Measurements from ENCODE around the gene TGFBR2. TPM values are rescaled to one million over a fixed set of nuclear protein-coding genes. Genes with fewer than 3 reads are reported as not detected.

TGFBR2 gene
- total and polyA plus RNA-seq, 2 of the 13 experiments (the other 11 are each of a cell fraction or from before 2014, with no cell fraction given) = 82.2 to 187 TPM

DNA sequence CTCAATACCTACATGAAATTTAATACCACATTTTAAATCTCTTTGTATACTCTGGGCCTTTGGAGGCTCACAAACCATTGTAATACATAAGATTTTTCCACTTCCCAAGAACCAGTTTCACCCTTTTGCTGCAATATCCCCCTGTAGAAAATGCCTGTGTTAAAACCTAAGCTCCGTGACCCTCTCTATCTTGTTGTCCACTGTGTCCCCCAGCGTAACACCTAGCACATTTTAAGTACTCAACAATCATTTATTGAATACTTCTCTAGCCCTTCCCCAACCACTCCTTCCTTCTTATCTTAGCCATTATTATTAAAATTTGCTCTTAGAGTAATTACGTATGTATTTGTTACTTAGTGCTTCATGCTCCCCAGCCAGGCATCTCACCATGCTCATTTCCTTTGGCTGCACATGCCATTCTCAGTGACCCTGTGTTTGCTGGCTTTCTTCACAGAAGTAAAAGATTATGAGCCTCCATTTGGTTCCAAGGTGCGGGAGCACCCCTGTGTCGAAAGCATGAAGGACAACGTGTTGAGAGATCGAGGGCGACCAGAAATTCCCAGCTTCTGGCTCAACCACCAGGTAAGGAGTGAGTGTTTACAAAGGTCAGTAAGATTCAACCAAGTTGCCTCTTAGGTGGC, 81.6 kb downstream of the TGFBR2 start:
- H3K4me3 ChIP-seq (replicated peaks in 1 of 3; ENCODE audit: insufficient read depth in 1 of 3, low read depth in 2 of 3, low read length in 3 of 3) = no peak overlapping the region
- peaks cover 87% of the 10 kb centered on the region for H4K20me1 ChIP-seq (ENCODE audit: insufficient read depth, low read length)
- intact Hi-C loops (cut with micrococcal nuclease; ENCODE audit: unreplicated experiment) = no loop called here
- ATAC-seq = no peak
- H3K27ac ChIP-seq (ENCODE audit: extremely low read length, insufficient read depth, low read length) = no peak overlapping the region
- peaks cover 42 to 97% of the 10 kb centered on the region in 2 experiments for H3K36me3 ChIP-seq (replicated peaks in 1 of 2; ENCODE audit: control insufficient read depth in 1 of 2, insufficient read depth in 2 of 2, low read length in 2 of 2)
- H3K9ac ChIP-seq (ENCODE audit: insufficient read depth, low read depth, low read length) = no peak overlapping the region
- H3K79me2 ChIP-seq (ENCODE audit: insufficient read depth, low read length) = peaks cover 26% of the 10 kb centered on the region
- in situ Hi-C loops (cut with HindIII; ENCODE audit: extremely low pct_ligation_motif_present, low pct_unique_long_range_greater_than_20kb) = no loop called here
- WGBS (ENCODE audit: low lambda C conversion rate) = 96% methylated on average over 8 of the region's 8 CpGs
- no peak for DNase-seq (ENCODE audit: low spot score)
- POLR2A ChIA-PET = no interaction called here
- CTCF ChIA-PET (ENCODE audit: low intra/inter-chr PET ratio, low total read pairs) = no interaction called here
- H3K4me2 ChIP-seq (ENCODE audit: low read depth, low read length) = no peak overlapping the region
- no peak for TF ChIP-seq ZNF230 (CRISPR knock-in tag; IDR thresholded peaks at IDR 0.05)
- TF ChIP-seq POLR2G (IDR thresholded peaks at IDR 0.05; ENCODE audit: low read depth, low read length) = 0 out of 2 replicates have a peak, but pooled peaks have one; percentile 28
- peak; percentile 96 for TF ChIP-seq RBM22 (optimal IDR thresholded peaks at IDR 0.05; ENCODE audit: low read length)
- TF ChIP-seq SSRP1 (CRISPR knock-in tag; IDR thresholded peaks at IDR 0.05) = peak; percentile 43; the same call in 1 of the 2 replicates
- FAIRE-seq = no peak
- no TSS peak for BruUV-seq (replicated peaks)
- H3K4me1 ChIP-seq (ENCODE audit: insufficient read depth, low read length) = peaks cover 83% of the 10 kb centered on the region
- H3K27me3 ChIP-seq (ENCODE audit: control insufficient read depth in 1 of 2, insufficient read depth in 2 of 2, low read length in 2 of 2) = no peaks in the 10 kb centered on the region
- H2AFZ ChIP-seq (ENCODE audit: low read length) = no peak overlapping the region
- no peaks in the 10 kb centered on the region for H3K9me3 ChIP-seq (ENCODE audit: low read length)

DNA sequence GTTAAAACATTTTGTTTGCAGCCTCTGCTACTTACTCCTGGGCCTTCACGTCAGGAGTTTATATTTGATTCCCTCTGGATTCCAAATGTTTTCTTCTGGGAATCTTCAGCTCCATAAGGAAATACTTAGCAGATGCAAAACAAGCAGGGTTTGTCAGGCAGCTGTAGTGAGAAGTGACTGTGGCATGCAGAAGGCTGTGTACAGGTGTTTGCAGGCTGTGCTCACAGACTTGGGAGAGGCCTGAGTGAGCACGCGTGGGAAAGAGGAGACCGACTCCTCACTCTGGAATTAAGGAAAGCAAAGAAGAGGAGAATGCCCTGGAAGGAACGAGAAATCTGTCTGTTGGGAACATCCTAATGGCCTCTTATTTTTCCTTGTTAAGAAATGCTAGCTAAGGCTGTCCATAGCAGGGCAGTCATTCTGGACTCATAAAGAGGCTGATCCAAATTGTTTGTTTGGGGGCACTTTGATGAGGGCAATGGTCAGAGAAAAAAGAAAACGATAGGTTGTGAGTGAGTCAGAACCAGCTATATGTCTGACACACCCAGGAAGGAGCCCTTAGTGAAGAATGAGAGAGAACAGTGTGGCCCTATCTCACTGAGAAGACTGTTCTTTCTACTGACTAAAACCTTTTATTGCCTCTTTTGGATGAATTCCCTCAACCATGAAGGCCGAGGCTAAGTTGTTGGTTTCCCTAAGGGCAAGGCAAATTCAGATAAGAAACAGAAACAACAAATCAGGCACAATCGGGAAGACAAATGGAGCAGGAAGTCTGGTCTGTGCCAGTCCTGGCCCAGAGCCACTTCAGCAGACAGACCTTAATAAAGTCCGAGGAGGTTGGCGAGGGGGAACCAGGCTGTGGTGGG, 82.6 kb downstream of the TGFBR2 start:
- FAIRE-seq (no peak), DNase-seq (ENCODE audit: low spot score) (no peak), ATAC-seq (peak; percentile 2; the same call in 1 of the 3 replicates)
- WGBS (ENCODE audit: low lambda C conversion rate) = 93% methylated on average over 10 of the region's 10 CpGs
- Histone ChIP-seq H3K27me3 (ENCODE audit: control insufficient read depth in 1 of 2, insufficient read depth in 2 of 2, low read length in 2 of 2) (no peaks in the 10 kb centered on the region), H3K4me3 (replicated peaks in 1 of 3; ENCODE audit: insufficient read depth in 1 of 3, low read depth in 2 of 3, low read length in 3 of 3) (no peak overlapping the region), H4K20me1 (ENCODE audit: insufficient read depth, low read length) (peaks cover 77% of the 10 kb centered on the region), H3K9me3 (ENCODE audit: low read length) (no peaks in the 10 kb centered on the region), H3K4me2 (ENCODE audit: low read depth, low read length) (no peak overlapping the region), H3K9ac (ENCODE audit: insufficient read depth, low read depth, low read length) (no peak overlapping the region), H3K4me1 (ENCODE audit: insufficient read depth, low read length) (peaks cover 87% of the 10 kb centered on the region), H3K36me3 (replicated peaks in 1 of 2; ENCODE audit: control insufficient read depth in 1 of 2, insufficient read depth in 2 of 2, low read length in 2 of 2) (peaks cover 38 to 97% of the 10 kb centered on the region in 2 experiments), H3K27ac (ENCODE audit: extremely low read length, insufficient read depth, low read length) (no peak overlapping the region), H2AFZ (ENCODE audit: low read length) (no peak overlapping the region), H3K79me2 (ENCODE audit: insufficient read depth, low read length) (peaks cover 20% of the 10 kb centered on the region)
- no TSS peak for BruUV-seq (replicated peaks)
- intact Hi-C loops (cut with micrococcal nuclease; ENCODE audit: unreplicated experiment) (no loop called here), in situ Hi-C loops (cut with HindIII; ENCODE audit: extremely low pct_ligation_motif_present, low pct_unique_long_range_greater_than_20kb) (no loop called here)
- POLR2A ChIA-PET = no interaction called here
- TF ChIP-seq, protein P1, sequence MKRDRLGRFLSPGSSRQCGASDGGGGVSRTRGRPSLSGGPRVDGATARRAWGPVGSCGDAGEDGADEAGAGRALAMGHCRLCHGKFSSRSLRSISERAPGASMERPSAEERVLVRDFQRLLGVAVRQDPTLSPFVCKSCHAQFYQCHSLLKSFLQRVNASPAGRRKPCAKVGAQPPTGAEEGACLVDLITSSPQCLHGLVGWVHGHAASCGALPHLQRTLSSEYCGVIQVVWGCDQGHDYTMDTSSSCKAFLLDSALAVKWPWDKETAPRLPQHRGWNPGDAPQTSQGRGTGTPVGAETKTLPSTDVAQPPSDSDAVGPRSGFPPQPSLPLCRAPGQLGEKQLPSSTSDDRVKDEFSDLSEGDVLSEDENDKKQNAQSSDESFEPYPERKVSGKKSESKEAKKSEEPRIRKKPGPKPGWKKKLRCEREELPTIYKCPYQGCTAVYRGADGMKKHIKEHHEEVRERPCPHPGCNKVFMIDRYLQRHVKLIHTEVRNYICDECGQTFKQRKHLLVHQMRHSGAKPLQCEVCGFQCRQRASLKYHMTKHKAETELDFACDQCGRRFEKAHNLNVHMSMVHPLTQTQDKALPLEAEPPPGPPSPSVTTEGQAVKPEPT (CRISPR knock-in tag; IDR thresholded peaks at IDR 0.05; ENCODE audit: low read depth) = no peak
- TF ChIP-seq JUNB (CRISPR knock-in tag; IDR thresholded peaks at IDR 0.05; ENCODE audit: borderline replicate concordance) (0 out of 2 replicates have a peak, but pooled peaks have one; percentile 27), RBM22 (optimal IDR thresholded peaks at IDR 0.05; ENCODE audit: low read length) (peak; percentile 27)
- CTCF ChIA-PET (ENCODE audit: low intra/inter-chr PET ratio, low total read pairs) = no interaction called here

Data from HepG2 (cell line).